ENCODE measurements around the gene CBFA2T2.
"Not testable (repeated sequence)": the region's sequence is repeated elsewhere in the genome, so short reads cannot be mapped to it uniquely, and the experiment has no call there.

The CBFA2T2 gene

DNA sequence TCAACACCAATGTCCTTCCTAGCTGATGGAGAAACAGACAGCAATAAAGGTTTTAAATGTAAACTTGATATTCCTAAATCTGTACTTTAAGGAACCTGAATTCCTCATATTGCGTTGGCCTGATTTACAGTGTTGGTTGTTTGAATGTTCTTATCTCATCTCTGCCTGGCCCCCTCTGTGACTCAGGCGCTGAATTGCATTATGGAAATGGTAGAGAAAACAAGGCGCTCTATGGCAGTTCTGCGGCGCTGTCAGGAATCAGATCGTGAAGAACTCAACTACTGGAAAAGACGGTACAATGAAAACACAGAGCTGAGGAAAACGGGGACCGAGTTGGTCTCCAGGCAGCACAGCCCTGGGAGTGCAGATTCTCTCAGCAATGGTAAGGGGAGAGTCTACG is 139.6 kb downstream of the CBFA2T2 start:
- H3K4me3 ChIP-seq (ENCODE audit: low read depth, low read length), result no peak overlapping the region
- DNase-seq (ENCODE audit: low read depth), result no peak
- TF ChIP-seq, protein P1, sequence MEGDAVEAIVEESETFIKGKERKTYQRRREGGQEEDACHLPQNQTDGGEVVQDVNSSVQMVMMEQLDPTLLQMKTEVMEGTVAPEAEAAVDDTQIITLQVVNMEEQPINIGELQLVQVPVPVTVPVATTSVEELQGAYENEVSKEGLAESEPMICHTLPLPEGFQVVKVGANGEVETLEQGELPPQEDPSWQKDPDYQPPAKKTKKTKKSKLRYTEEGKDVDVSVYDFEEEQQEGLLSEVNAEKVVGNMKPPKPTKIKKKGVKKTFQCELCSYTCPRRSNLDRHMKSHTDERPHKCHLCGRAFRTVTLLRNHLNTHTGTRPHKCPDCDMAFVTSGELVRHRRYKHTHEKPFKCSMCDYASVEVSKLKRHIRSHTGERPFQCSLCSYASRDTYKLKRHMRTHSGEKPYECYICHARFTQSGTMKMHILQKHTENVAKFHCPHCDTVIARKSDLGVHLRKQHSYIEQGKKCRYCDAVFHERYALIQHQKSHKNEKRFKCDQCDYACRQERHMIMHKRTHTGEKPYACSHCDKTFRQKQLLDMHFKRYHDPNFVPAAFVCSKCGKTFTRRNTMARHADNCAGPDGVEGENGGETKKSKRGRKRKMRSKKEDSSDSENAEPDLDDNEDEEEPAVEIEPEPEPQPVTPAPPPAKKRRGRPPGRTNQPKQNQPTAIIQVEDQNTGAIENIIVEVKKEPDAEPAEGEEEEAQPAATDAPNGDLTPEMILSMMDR (conservative IDR thresholded peaks at IDR 0.05; ENCODE audit: low read depth, low read length), result no peak

DNA sequence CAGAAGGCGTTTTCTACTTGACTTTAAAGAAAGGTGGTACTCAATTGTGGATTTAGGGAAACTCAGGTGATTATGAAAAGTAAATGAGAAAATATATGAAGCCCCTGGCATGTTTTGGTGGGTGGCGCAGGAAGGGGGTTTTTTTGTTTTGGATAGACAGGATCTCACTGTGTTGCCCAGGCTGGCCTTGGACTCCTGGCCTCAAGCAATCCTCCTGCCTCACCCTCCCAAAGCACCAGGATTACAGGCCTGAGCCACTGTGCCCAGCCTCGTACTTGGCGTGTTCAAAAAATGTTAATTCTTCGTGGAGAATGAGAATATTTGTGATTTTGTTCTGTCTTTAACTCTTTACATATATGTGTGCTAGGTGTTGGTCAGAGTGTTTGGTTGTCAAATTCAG is 140.1 kb downstream of the CBFA2T2 start:
- H3K4me3 ChIP-seq (ENCODE audit: low read depth, low read length), result no peak overlapping the region
- TF ChIP-seq, protein P1 (conservative IDR thresholded peaks at IDR 0.05; ENCODE audit: low read depth, low read length), result no peak
- no peak for DNase-seq (ENCODE audit: low read depth)

DNA sequence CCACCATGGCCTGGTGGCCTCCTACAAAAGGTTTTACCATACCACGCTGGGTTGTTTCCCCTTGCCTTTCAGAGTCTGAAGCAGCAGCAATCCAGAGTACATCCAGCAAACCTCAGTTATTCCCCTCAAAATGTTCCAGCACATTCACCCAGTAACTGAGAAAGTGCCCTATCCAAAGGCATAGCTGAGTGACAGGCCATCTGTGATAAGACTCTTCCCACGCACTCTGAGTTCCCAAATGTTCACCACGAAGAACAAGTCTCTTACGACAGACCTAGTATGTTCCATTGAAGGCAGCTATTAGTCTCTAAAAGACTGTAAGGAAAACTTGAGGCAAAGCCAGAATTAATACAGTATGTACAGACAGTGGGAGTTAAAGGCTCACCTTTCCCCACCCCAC is 140.6 kb downstream of the CBFA2T2 start:
- TF ChIP-seq, protein P1 (conservative IDR thresholded peaks at IDR 0.05; ENCODE audit: low read depth, low read length), result no peak
- no peak overlapping the region for H3K4me3 ChIP-seq (ENCODE audit: low read depth, low read length)
- DNase-seq (ENCODE audit: low read depth), result no peak

DNA sequence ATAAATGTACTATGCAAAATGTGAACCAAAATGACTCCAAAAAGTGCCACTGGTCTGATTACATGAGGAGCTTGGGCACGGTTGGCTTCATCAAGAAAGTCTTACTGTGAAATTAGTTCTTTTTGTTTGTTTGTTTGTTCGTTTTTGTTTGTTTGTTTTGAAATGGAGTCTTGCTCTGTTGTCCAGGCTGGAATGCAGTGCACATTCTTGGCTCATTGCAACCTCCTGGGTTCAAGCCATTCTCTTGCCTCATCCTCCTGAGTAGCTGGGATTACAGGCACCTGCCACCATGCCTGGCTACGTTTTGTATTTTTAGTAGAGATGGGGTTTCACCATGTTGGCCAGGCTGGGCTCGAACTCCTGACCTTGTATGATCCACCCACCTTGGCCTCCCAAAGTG is 142.0 kb downstream of the CBFA2T2 start:
- H3K4me3 ChIP-seq (ENCODE audit: low read depth, low read length); DNase-seq (ENCODE audit: low read depth): not testable (repeated sequence)

DNA sequence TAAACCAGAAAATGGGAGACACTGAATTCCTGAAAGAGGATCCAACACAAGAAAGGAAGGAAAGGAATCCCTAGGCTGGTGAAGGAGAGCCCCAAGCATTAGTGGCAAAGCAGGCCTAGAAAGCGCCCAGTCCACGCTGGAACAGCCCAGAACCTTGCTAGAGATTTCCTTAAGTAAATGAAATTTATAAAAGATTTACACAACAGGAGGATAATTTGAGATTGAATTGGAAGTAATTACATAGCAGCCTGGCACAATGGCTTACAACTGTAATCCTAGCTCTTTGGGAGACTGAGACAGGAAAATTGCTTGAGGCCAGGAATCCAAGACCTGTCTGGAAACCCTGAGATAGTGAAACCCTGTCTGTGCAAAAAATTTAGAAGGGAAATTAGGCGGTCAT is 145.4 kb downstream of the CBFA2T2 start:
- no peak overlapping the region for H3K4me3 ChIP-seq (ENCODE audit: low read depth, low read length)
- TF ChIP-seq, protein P1 (conservative IDR thresholded peaks at IDR 0.05; ENCODE audit: low read depth, low read length), result no peak
- no peak for DNase-seq (ENCODE audit: low read depth)

DNA sequence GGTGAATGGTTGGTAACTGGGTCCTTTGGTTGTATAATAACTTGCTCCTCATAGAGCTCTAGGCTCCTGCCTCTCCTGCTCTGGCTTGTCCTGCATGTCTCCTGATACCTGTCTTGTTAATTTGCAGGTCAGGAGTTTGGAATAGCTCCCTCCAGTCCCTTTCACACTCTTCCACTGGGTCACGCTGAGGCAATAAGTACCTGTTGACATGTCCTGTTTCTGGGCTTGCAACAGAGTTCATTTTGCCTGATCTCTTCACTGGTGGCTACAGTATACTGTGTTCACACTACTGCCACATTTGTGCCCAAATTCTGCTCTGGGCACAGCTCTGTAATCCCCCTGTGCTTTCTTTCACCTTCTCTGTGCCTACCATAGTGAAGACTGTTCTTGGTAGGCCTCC is 146.9 kb downstream of the CBFA2T2 start:
- DNase-seq (ENCODE audit: low read depth), result no peak
- TF ChIP-seq, protein P1 (conservative IDR thresholded peaks at IDR 0.05; ENCODE audit: low read depth, low read length), result no peak
- H3K4me3 ChIP-seq (ENCODE audit: low read depth, low read length), result no peak overlapping the region

DNA sequence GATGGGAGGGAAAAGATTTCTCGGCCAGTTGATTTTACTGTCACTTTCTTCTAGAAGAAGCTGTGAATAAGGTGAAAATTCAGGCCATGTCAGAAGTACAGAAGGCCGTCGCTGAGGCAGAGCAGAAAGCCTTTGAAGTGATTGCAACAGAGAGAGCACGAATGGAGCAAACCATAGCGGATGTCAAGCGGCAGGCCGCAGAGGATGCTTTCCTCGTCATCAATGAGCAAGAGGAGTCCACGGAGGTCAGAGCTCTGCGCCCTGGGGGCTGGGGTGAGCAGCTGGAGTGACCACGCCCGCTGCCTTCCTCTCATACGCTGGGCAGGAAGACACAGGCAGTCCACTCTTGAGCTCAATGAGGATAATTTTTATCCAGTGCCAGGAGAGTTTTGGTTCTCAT is 150.4 kb downstream of the CBFA2T2 start:
- DNase-seq (ENCODE audit: low read depth), result peak; percentile 66
- TF ChIP-seq, protein P1 (conservative IDR thresholded peaks at IDR 0.05; ENCODE audit: low read depth, low read length), result no peak
- H3K4me3 ChIP-seq (ENCODE audit: low read depth, low read length), result no peak overlapping the region

Data from choroid plexus epithelial cell (primary cell).